Left ventricle myocardium inferior (tissue), 1 donor: ENCODE measurements around the gene XPO1. TPM values are rescaled to one million over a fixed set of nuclear protein-coding genes. Genes with fewer than 3 reads are reported as not detected.
"Not testable (repeated sequence)": the region's sequence is repeated elsewhere in the genome, so short reads cannot be mapped to it uniquely, and the experiment has no call there.

ENCODE experiments used
- DNase-seq: peaks from one replicate; pipeline ENCODE4 v3.0.0-alpha.2; 2020
- H3K27ac ChIP-seq: fragments of 200-600 bp; replicated peaks from 2 replicates; pipeline ENCODE4 v1.8.0; 2021
- H3K27me3 ChIP-seq: fragments of 200-600 bp; 2 replicates; pipeline ENCODE4 v1.8.0; 2021; ENCODE audit warnings: low read depth
- H3K36me3 ChIP-seq: fragments of 200-600 bp; 2 replicates; pipeline ENCODE4 v1.8.0; 2021
- H3K4me1 ChIP-seq: fragments of 200-600 bp; 2 replicates; pipeline ENCODE4 v1.8.0; 2021
- H3K4me3 ChIP-seq: fragments of 200-600 bp; 2 replicates; pipeline ENCODE4 v1.8.0; 2021; ENCODE audit warnings: mild to moderate bottlenecking, moderate library complexity
- H3K9me3 ChIP-seq: fragments of 200-600 bp; replicated peaks from 2 replicates; pipeline ENCODE4 v1.8.0; 2021
- intact Hi-C: fragments of 100-400 bp; cut with micrococcal nuclease; formaldehyde crosslinking; loops from one replicate; pipeline ENCODE4 v1.11.0; 2022
- total RNA-seq: library from RNA; stranded (reverse); fragmentation: NEBNext Ultra II Directional; extraction: Animal tissue kit (Norgen Biotek cat#: 25700); gene quantifications from one replicate; pipeline ENCODE4 v1.2.1, GENCODE V29; 2021
- TF ChIP-seq, protein P1 (sequence below): fragments of 200-600 bp; IDR thresholded peaks from 2 replicates; pipeline ENCODE4 v1.8.0; 2021; ENCODE audit warnings: antibody characterized with exemption, mild to moderate bottlenecking, borderline replicate concordance
- donor health status: DM: no; HTN: yes; CAD: no; lungs with severe emphysema.

The XPO1 gene
- total RNA-seq, 1 donor from 2014 or later = 68.5 TPM

DNA sequence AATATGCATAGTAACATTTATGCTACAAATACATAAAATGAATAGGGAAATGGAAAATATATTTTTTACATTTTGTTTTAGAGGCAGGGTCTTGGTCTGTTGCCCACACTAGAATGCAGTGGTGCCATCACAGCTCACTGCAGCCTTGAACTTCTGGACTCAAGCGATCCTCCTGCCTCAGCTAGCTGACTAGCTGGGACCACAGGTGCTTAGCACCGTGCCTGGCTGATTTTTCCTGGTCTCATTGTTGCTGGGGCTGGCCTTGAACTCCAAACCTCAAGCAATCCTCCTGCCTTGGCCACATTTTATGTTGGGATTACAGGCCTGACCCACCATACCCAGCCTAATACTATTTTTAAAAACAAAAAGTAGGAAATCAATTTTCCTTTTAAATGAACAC, 33.2 kb downstream of the XPO1 start:
- H3K4me3 ChIP-seq = no peak overlapping the region
- intact Hi-C loops = no loop called here
- TF ChIP-seq, protein P1, sequence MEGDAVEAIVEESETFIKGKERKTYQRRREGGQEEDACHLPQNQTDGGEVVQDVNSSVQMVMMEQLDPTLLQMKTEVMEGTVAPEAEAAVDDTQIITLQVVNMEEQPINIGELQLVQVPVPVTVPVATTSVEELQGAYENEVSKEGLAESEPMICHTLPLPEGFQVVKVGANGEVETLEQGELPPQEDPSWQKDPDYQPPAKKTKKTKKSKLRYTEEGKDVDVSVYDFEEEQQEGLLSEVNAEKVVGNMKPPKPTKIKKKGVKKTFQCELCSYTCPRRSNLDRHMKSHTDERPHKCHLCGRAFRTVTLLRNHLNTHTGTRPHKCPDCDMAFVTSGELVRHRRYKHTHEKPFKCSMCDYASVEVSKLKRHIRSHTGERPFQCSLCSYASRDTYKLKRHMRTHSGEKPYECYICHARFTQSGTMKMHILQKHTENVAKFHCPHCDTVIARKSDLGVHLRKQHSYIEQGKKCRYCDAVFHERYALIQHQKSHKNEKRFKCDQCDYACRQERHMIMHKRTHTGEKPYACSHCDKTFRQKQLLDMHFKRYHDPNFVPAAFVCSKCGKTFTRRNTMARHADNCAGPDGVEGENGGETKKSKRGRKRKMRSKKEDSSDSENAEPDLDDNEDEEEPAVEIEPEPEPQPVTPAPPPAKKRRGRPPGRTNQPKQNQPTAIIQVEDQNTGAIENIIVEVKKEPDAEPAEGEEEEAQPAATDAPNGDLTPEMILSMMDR = no peak
- peaks cover 57% of the 10 kb centered on the region for H3K36me3 ChIP-seq
- peaks cover 4% of the 10 kb centered on the region for H3K4me1 ChIP-seq
- no peak for DNase-seq
- no peaks in the 10 kb centered on the region for H3K9me3 ChIP-seq
- no peaks in the 10 kb centered on the region for H3K27me3 ChIP-seq
- no peak overlapping the region for H3K27ac ChIP-seq

DNA sequence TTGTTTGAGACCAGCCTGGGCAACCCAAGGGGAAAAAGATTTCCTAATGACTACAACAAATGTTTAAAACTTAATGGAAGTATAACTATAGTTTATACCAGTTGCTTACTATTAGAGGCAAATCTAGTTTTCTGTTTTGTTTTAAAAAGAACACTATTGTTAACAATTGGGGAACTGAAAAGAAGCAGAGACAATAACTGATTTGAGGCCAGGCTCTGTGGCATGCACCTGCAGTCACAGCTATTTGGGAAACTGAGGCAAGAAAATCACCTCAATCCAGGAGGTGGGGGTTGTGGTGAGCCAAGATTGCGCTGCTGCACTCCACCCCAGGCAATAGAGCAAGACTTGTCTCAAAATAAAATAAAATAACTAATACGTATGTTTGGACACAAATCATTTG, 39.1 kb downstream of the XPO1 start:
- peaks cover 90% of the 10 kb centered on the region for H3K36me3 ChIP-seq
- intact Hi-C loops = no loop called here
- no peak for DNase-seq

DNA sequence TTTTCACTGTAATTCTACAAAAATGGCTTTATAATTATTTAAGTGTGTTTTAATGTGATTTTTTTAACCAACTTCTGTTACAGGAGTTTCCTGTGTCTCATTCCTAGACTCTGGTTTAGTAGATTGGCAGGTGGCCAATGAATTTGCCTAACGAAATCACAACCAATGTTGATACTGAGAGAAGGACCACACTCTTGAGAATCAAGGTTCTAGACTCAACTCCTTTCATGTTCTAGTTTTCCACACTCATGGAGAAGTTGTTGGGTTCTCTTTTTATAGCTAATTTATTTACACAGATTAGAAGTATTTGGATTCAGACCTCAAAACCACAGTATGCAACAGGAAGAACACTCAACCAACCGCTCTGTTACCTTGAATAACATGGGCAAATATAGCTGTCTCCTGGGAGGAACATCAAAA, 44.6 kb downstream of the XPO1 start:
- peaks cover 98% of the 10 kb centered on the region for H3K36me3 ChIP-seq
- DNase-seq = no peak
- intact Hi-C loops = no loop called here
- H3K4me1 ChIP-seq = no peaks in the 10 kb centered on the region
- H3K4me3 ChIP-seq = no peak overlapping the region
- no peak overlapping the region for H3K27ac ChIP-seq
- TF ChIP-seq, protein P1 = no peak
- no peaks in the 10 kb centered on the region for H3K9me3 ChIP-seq
- no peaks in the 10 kb centered on the region for H3K27me3 ChIP-seq

More for the DNA sequence above, 39.1 kb downstream of the XPO1 start:
- Histone ChIP-seq H3K4me1 (no peaks in the 10 kb centered on the region), H3K27me3 (no peaks in the 10 kb centered on the region), H3K4me3 (no peak overlapping the region), H3K27ac (no peak overlapping the region), H3K9me3 (no peaks in the 10 kb centered on the region)
- TF ChIP-seq, protein P1 = no peak

- Histone ChIP-seq H3K36me3 (peaks cover 98% of the 10 kb centered on the region), H3K9me3 (no peaks in the 10 kb centered on the region), H3K27ac (no peak overlapping the region), H3K4me3 (no peak overlapping the region), H3K27me3 (no peaks in the 10 kb centered on the region), H3K4me1 (no peaks in the 10 kb centered on the region)
- TF ChIP-seq, protein P1 = no peak
- intact Hi-C loops = no loop called here
- DNase-seq = no peak
Observed at GRCh38 chr2:61492476-61492875, 45.7 kb downstream of the XPO1 start.

- H3K36me3 ChIP-seq = peaks cover 99% of the 10 kb centered on the region
- no peaks in the 10 kb centered on the region for H3K27me3 ChIP-seq
- intact Hi-C loops = no loop called here
- TF ChIP-seq, protein P1 = no peak
- no peaks in the 10 kb centered on the region for H3K9me3 ChIP-seq
- no peak for DNase-seq
- no peaks in the 10 kb centered on the region for H3K4me1 ChIP-seq
- H3K27ac ChIP-seq = no peak overlapping the region
- H3K4me3 ChIP-seq = no peak overlapping the region
Observed at GRCh38 chr2:61485281-61485680, 52.9 kb downstream of the XPO1 start.

DNA sequence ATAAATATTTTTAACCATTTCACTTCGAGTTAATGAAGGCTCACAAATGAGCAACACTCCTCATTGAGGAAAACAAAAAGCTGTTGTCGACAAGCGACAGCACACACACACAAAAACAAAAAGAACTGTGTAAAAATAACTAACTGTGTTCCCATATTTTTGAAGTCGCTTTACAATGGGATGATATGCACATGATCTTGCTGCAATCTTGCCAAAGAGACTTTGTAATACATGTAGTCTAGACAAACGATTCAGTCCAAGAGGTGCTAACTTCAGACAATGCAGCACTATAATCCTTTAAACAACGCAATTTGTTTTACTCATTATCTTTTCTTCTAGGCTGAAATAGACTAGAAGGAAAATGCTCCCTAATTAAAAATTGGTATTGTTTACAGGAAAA, 60.1 kb downstream of the XPO1 start:
- Histone ChIP-seq H3K36me3 (peaks cover 62% of the 10 kb centered on the region), H3K4me3 (no peak overlapping the region), H3K27me3 (no peaks in the 10 kb centered on the region), H3K9me3 (no peaks in the 10 kb centered on the region), H3K4me1 (no peaks in the 10 kb centered on the region), H3K27ac (no peak overlapping the region)
- intact Hi-C loops = no loop called here
- no peak for DNase-seq
- TF ChIP-seq, protein P1 = no peak

- H3K9me3 ChIP-seq, H3K27me3 ChIP-seq, H3K4me1 ChIP-seq, H3K27ac ChIP-seq, H3K4me3 ChIP-seq, DNase-seq, intact Hi-C loops: not testable (repeated sequence)
- peaks cover 52% of the 10 kb centered on the region for H3K36me3 ChIP-seq
Observed at GRCh38 chr2:61476929-61477589, 61.1 kb downstream of the XPO1 start.
